Smooth muscle cell (in vitro differentiated cells): ENCODE measurements around the gene PSORS1C1. TPM values are rescaled to one million over a fixed set of nuclear protein-coding genes. Genes with fewer than 3 reads are reported as not detected.
A peak's percentile ranks its signal among the peaks of the same experiment; 100 is the strongest.

Source experiments
- DNase-seq: peaks from one replicate; lab custom pipeline; 2025; ENCODE audit not compliant: unreplicated experiment; lab: John Stamatoyannopoulos, UW
- H2AFZ ChIP-seq: fragments of 200-600 bp; sonication (generic); 2 replicates; pipeline ENCODE4 v1.6.0; 2016; ENCODE audit warnings: antibody characterized with exemption, low read depth, mild to moderate bottlenecking
- H3F3A ChIP-seq: fragments of 200-600 bp; sonication (generic); 2 replicates; pipeline ENCODE4 v1.6.0; 2017; ENCODE audit warnings: antibody characterized with exemption, low read depth
- H3K27ac ChIP-seq: fragments of 200-600 bp; sonication (generic); 2 replicates; pipeline ENCODE4 v1.5.1; 2016; ENCODE audit warnings: low read depth, mild to moderate bottlenecking
- H3K27me3 ChIP-seq: fragments of 200-600 bp; sonication (generic); 2 replicates; pipeline ENCODE4 v1.6.1; 2016; ENCODE audit warnings: low read depth, mild to moderate bottlenecking
- H3K36me3 ChIP-seq: fragments of 200-600 bp; sonication (generic); 2 replicates; pipeline ENCODE4 v1.5.1; 2016; ENCODE audit warnings: low read depth
- H3K4me1 ChIP-seq: fragments of 200-600 bp; sonication (generic); 2 replicates; pipeline ENCODE4 v1.5.1; 2016; ENCODE audit warnings: low read depth
- H3K4me2 ChIP-seq: fragments of 200-600 bp; sonication (generic); 2 replicates; pipeline ENCODE4 v1.6.0; 2016; ENCODE audit warnings: mild to moderate bottlenecking
- H3K4me3 ChIP-seq: fragments of 200-600 bp; sonication (generic); 2 replicates; pipeline ENCODE4 v1.5.1; 2016; ENCODE audit warnings: mild to moderate bottlenecking
- H3K79me2 ChIP-seq: fragments of 200-600 bp; sonication (generic); 2 replicates; pipeline ENCODE4 v1.6.0; 2016; ENCODE audit warnings: low read depth, mild to moderate bottlenecking
- H3K9ac ChIP-seq: fragments of 200-600 bp; sonication (generic); 2 replicates; pipeline ENCODE4 v1.6.0; 2016; ENCODE audit warnings: low read depth
- H3K9me3 ChIP-seq: fragments of 200-600 bp; sonication (generic); replicated peaks from 2 replicates; pipeline ENCODE4 v1.5.1; 2016; ENCODE audit warnings: low read depth
- H4K20me1 ChIP-seq: fragments of 200-600 bp; sonication (generic); 2 replicates; pipeline ENCODE4 v1.6.0; 2016; ENCODE audit warnings: low read depth
- CTCF ChIP-seq: fragments of 200-600 bp; sonication (generic); IDR thresholded peaks from 2 replicates; pipeline ENCODE4 v1.5.1; 2017; ENCODE audit warnings: borderline replicate concordance, mild to moderate bottlenecking, antibody characterized with exemption; ENCODE audit not compliant: insufficient read depth, poor library complexity, severe bottlenecking
- WGBS: methylation state at CpG from one replicate; pipeline ENCODE4 v1.1.7; 2016; ENCODE audit warnings: low lambda C conversion rate; 5-methylcytosine and 5-hydroxymethylcytosine counted together
- polyA plus RNA-seq: library from polyadenylated mRNA; unstranded; fragments of >200 nt; fragmentation: Nextera tagmentation; extraction: Ambion mirVana; gene quantifications from 2 replicates; pipeline ENCODE4 v1.2.1, GENCODE V29; 2016
- total RNA-seq: library from RNA; depleted of rRNA; stranded (reverse); fragments of >200 nt; gene quantifications from 2 replicates; pipeline ENCODE4 v1.2.3, GENCODE V29; 2014

The PSORS1C1 gene
- total and polyA plus RNA-seq, 2 experiments from 2014 or later: 2.1 to 6.5 TPM

- H3K9me3 ChIP-seq: no peaks in the 10 kb centered on the region
- H3K4me2 ChIP-seq: no peak overlapping the region
- H3K27ac ChIP-seq: no peak overlapping the region
- 90% methylated on average over 12 of the region's 12 CpGs for WGBS
- TF ChIP-seq CTCF: no peak
- H2AFZ ChIP-seq: no peak overlapping the region
- H3K4me1 ChIP-seq: no peaks in the 10 kb centered on the region
- H3K79me2 ChIP-seq: no peaks in the 10 kb centered on the region
- H4K20me1 ChIP-seq: no peaks in the 10 kb centered on the region
- no peak overlapping the region for H3K4me3 ChIP-seq
- H3K9ac ChIP-seq: no peak overlapping the region
- H3K36me3 ChIP-seq: no peaks in the 10 kb centered on the region
- H3K27me3 ChIP-seq: no peaks in the 10 kb centered on the region
- H3F3A ChIP-seq: no peaks in the 10 kb centered on the region
- DNase-seq: no peak
Observed at GRCh38 chr6:31121131-31121790, 6.7 kb downstream of the PSORS1C1 start.

GRCh38 chr6:31122791-31123706 lies 8.4 kb downstream of the PSORS1C1 start:
- Histone ChIP-seq H3K27me3 (no peaks in the 10 kb centered on the region), H3K36me3 (no peaks in the 10 kb centered on the region), H3K9ac (peak overlapping the region; percentile 77), H4K20me1 (no peaks in the 10 kb centered on the region), H2AFZ (no peak overlapping the region), H3K27ac (peak overlapping the region; percentile 81), H3F3A (no peaks in the 10 kb centered on the region), H3K4me2 (no peak overlapping the region), H3K4me1 (no peaks in the 10 kb centered on the region), H3K79me2 (no peaks in the 10 kb centered on the region), H3K9me3 (no peaks in the 10 kb centered on the region), H3K4me3 (no peak overlapping the region)
- 61% methylated on average over 16 of the region's 16 CpGs for WGBS
- TF ChIP-seq CTCF: no peak
- DNase-seq: peak; percentile 14

- TF ChIP-seq CTCF: no peak
- H3K4me3 ChIP-seq: no peak overlapping the region
- no peak overlapping the region for H3K4me2 ChIP-seq
- no peaks in the 10 kb centered on the region for H4K20me1 ChIP-seq
- no peaks in the 10 kb centered on the region for H3K27me3 ChIP-seq
- 66% methylated on average over 8 of the region's 8 CpGs for WGBS
- DNase-seq: no peak
- no peaks in the 10 kb centered on the region for H3K4me1 ChIP-seq
- no peaks in the 10 kb centered on the region for H3K79me2 ChIP-seq
- H3K36me3 ChIP-seq: no peaks in the 10 kb centered on the region
- no peak overlapping the region for H2AFZ ChIP-seq
- H3K9me3 ChIP-seq: no peaks in the 10 kb centered on the region
- no peaks in the 10 kb centered on the region for H3F3A ChIP-seq
- H3K9ac ChIP-seq: no peak overlapping the region
- no peak overlapping the region for H3K27ac ChIP-seq
Observed at GRCh38 chr6:31125162-31125561, 10.6 kb downstream of the PSORS1C1 start.
